DMS153 treated with DMSO at 0.1 percent for 48 hours (cell line): ENCODE data around the gene MAN2A2.
A peak's percentile ranks its signal among the peaks of the same experiment; 100 is the strongest.
"Not testable (repeated sequence)": the region's sequence is repeated elsewhere in the genome, so short reads cannot be mapped to it uniquely, and the experiment has no call there.

Experiments used
- DNase-seq: peaks from one replicate; lab custom pipeline; 2025; ENCODE audit not compliant: unreplicated experiment; lab: John Stamatoyannopoulos, UW

The MAN2A2 gene

DNA sequence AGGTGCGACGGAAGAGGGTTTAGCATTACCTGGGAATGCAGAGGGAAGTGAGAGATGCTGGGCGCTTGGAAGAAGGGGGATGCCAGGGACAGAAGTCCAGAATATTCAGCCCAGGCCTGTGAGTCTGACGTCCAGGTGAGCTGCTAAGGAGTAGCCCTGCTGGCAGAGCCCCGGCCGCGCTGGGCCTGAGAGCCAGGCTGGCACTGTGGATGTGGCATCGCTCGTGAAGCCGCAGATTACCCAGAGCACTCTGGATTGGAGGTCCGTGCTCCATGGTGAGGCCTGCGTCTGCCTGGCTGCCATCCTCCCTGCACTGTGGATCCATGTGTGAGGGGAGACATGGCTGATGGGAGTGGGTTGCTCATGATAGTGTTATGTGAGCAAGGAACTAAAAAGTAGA lies 14.5 kb downstream of the MAN2A2 start:
- DNase-seq = no peak

DNA sequence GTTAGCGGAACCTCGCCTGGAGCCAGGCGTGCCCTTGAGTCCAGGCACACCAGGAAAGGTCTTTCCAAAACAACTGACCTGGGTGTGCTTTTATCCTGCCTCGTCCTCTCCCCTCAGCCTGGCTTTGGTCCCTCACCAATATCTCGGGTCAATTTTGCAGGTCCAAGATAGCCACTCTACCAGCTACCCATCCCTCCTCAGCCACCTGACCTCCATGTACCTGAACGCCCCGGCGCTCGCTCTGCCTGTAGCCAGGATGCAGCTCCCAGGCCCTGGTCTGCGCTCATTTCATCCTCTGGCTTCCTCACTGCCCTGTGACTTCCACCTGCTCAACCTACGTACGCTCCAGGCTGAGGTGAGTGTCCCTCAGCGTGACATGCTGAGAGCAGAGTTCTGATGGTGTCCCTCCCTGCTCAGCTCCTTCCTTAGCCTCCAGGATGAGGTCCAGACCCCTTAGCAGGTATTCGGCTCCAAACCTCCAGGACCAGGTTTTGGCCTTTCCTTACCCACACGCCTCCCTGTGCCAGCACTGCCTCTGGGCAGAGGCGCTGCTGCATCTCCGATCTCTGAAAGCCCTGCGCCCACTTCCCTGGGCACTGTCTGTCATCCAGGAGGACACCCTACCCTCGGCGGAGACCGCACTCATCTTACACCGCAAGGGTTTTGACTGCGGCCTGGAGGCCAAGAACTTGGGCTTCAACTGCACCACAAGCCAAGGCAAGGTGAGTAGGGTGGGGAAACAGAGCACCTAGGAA lies 15.1 kb downstream of the MAN2A2 start:
- DNase-seq = no peak

GRCh38 chr15:90918835-90919234 lies 15.7 kb downstream of the MAN2A2 start:
- DNase-seq = no peak

GRCh38 chr15:90921887-90922286 lies 18.8 kb downstream of the MAN2A2 start:
- no peak for DNase-seq

- not testable (repeated sequence) for DNase-seq
These were observed 19.7 kb downstream of the MAN2A2 start for GRCh38 chr15:90922712-90923322.

DNA sequence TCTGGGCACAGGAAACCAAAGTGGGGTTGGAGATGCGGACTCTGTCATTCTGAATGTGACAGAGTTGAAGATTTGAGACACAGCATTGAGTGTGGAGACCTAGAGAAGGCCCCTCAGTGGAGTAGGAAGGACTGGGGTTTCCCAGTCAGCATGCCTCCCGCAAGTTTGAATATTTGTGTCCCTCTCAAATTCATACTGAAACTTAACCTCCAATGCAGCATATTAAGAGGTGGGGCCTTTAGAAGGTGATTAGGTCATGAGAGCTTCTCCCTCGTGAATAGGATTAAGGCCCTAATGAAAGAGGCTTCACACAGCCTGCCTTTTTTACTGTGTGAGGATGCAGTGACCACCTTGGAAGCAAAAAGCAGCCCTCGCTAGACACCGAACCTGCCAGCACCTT lies 21.3 kb downstream of the MAN2A2 start:
- DNase-seq = no peak

- DNase-seq = not testable (repeated sequence)
These were observed 23.7 kb downstream of the MAN2A2 start for GRCh38 chr15:90926766-90927165.

DNA sequence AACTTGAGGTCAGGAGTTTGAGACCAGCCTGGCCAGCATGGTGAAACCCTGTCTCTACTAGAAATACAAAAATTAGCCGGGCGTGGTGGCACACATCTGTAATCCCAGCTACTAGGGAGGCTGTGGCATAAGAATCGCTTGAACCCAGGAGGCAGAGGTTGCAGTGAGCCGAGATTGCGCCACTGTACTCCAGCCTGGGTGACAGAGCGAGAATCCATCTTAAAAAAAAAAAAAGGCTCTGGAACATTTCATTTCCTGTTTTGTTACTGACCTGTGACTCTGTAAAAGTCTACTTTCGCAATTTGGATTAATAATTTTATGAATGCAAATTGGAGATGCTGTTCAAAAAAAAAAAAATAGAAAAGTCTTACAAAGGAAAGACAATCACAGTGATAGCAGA lies 25.0 kb downstream of the MAN2A2 start:
- not testable (repeated sequence) for DNase-seq

GRCh38 chr15:90929246-90930019 lies 26.3 kb downstream of the MAN2A2 start:
- no peak for DNase-seq

GRCh38 chr15:90930861-90931574 lies 27.9 kb downstream of the MAN2A2 start:
- DNase-seq = no peak

DNA sequence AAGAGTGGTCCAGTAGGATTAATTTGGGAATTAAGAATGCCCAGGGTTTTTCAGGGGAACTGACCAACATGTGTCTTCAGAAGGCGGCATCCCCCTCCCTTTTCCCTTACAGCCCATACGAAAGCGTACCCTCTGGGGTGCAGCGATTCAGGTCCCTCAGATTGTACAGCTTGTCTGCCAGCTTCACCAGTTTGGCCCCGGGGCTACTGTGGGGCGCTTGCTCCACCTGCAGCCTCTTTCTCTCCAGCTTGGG lies 28.4 kb downstream of the MAN2A2 start:
- no peak for DNase-seq

DNA sequence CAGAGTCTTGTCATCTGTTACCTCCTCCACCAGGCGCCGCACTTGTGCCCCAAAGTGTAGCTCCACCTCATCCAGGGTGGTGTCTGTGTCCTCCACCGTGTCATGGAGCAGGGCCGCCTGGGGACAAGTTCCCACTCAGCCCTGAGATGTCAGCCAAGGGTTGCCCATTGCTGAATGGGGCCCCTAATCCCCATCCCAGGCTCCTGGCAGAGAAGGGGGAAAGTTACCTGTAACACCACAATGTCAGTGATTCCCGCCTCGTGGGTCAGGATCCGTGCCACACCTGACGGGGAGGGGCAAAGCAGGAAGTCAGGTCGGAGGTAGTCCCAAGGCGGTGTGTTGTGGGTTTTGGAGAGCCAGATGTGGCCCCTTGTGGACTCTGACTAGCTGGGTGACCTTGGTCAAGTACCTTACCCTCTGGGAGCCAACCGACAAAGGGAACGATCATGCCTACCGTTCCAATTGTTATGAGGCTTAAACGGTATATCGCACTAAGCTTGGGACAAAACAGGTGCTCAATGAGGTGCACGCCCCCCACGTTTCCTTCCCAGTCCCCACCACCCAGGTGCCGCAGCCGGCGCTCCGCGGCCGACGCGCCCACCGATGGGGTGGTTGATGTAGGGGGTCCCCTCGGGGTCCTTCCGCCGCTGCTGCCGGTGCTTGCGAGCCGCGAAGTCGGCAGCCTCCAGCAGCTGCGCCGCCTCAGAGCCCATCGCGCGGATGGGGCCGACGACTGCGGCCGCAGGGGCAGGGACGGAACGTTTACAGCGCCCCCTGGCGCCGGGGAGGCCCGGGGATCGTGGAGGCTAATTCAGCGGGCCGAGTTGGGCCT lies 28.9 kb downstream of the MAN2A2 start, which contains the start of gene HDDC3:
Gene HDDC3, minus strand, starts transcription at position 722 of the 832 bp plus-strand sequence. Its CDS starts 9 bp downstream, at position 713.
- peak; percentile 30 for DNase-seq

DNA sequence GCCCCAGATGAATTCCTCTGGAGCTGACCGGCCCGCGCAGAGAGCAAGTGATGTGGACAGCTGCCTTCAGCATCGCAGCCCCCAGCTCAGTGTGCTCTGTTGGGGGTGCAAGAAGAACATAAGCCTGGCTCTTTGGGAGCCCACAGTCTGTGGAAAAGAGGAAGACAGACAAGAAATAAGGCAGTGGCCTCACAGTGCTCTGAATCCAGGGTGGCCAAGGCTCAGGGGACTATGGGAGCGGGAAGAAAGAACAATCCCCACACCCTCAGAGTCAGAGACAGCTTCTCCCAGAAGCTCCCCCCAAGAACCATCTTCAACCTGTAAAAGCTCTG lies 29.5 kb downstream of the MAN2A2 start:
- DNase-seq = no peak

DNA sequence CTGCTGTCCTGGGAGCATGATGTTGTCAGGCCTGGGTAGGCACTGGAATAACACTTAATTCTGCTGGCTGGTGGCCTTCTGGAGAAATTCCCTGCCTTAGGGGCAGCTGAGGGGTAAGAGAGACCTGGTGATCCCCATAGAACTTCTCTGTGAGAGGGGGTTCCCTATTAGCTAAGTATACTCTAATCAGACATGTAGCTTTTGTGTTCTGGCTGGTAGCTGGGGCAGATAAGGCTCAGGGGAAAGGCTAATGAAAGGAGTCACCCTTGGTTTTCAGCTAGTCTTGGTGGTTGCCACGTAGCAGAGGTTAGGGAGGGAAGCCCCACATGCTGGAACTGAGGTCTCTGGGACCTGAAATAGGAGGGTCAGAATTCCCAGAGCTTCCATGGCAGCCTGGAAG lies 30.2 kb downstream of the MAN2A2 start:
- DNase-seq = no peak

GRCh38 chr15:90934256-90934948 lies 31.3 kb downstream of the MAN2A2 start:
- DNase-seq = peak; percentile 30

DNA sequence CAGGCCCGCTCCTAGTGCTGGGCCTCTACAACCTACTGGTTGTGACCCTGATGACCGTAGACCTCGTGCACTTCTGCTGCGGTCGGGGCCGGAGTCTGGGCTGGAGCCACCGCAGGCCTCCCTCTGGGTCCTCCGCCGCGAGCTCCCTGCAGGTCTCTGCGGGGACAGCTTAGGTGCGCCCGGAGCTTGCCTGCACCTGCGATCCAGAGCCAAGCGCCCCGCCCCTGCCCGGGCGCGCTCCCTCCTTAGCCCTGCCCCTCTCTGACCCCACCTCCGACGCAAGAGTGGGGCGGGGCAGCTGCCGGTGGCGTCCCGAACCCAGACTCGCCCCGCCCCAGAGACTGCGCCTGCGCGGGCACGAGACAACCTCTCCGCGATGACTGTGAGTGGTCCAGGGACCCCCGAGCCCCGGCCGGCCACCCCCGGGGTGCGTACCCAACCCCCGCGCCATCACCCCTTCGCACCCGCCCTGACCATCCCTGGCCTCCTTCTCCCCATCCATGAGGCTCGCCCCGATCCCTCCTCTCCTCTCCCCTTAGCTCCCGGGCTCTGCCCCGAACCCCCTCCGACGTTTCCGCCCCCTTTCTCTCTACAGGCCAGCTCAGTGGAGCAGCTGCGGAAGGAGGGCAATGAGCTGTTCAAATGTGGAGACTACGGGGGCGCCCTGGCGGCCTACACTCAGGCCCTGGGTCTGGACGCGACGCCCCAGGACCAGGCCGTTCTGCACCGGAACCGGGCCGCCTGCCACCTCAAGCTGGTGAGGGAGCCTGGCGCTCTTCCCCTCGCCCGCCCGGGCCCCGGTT lies 32.0 kb downstream of the MAN2A2 start, which contains the start of gene UNC45A:
Gene UNC45A, plus strand, starts transcription at position 337 of the 803 bp plus-strand sequence. Its CDS starts 40 bp downstream, at position 377.
- DNase-seq = peak; percentile 19

DNA sequence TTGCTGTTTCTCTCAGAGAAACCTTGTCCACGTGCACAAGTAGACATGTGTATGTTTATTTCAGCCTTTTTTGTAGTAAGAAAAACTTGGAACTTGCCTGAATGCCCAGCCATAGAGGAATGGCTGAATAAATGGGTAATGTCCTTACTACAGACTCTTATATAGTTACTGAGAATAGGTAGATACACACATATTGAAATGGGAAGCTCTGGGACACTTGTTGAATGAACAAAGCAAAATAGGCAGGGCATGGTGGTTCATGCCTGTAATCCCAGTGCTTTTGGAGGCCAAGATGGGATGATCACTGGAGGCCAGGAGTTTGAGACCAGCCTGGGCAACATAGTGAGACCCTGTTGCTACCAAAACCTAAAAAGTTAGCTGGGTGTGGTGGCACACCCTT lies 33.7 kb downstream of the MAN2A2 start:
- DNase-seq = no peak

- no peak for DNase-seq
These were observed 35.2 kb downstream of the MAN2A2 start for GRCh38 chr15:90938261-90938660.

DNA sequence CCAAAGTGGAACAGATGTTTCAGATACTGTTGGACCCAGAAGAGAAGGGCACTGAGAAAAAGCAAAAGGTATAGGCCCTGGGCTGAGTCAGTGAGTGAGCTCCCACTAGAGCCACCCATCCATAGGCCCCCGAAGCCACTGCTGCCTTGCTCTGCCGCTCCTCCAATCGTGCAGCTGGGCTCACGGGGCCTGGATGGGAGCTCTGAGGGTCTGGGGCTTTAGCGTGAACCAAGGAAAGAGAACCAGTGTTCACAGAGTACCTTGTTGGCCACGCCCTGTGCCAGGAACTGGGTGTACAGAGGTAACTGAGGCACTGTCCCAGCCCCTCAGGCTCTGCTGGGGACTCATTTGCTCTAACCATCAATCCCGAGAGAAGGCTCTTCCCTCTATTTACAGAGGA lies 36.7 kb downstream of the MAN2A2 start:
- no peak for DNase-seq
